ENCODE measurements around the gene RGR. TPM values are rescaled to one million over a fixed set of nuclear protein-coding genes. Genes with fewer than 3 reads are reported as not detected.

Gene RGR
- total RNA-seq, 2 experiments from 2014 or later: not detected

DNA sequence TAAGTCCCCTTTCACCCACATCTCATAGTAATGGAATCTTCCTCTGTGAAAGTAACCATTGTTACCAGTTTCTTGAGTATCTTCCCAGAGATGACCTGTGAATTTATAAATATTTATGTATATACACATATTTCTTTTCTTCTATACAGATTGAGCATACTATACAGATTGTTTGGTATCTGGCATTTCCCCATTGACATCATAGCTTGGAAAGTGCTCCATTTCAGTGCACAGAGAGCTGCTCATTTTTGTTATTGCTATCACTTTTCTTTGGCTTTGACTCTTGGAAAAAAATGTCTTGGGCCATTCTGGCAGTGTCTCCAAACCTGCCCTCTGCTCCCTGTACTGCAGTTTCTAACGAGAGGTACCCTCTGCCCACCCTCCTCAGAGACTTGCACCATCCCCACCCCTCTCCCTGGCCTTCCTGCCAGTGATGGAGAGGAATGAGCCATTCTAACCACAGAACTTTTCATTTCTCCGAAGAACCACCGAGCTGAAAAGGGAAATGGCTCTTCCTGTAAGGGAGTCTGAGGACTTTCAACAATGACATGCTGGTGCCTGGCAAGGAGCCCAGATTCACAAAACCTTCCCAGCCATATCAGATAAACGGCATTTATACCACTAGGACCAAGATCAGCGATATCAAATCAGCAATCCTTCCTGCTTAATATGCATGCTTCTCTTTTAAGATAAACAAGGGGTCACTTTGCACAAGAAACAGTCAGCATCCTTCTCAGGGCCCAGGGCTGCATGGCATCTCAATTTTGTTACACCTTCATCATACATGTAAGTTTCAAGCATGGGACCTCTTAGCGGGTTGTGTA lies 63.8 kb downstream of the RGR start:
- intact Hi-C loops (cut with micrococcal nuclease): loop anchor here (1.0 kb wide), 5 partner anchors 9 to 41 kb away; no protein-coding TSS in a partner anchor
- peaks cover 1% of the 10 kb centered on the region for H3K36me3 Mint-ChIP-seq
- POLR2A ChIA-PET: interaction anchor here (2.2 kb wide), 1 partner anchor 20 kb away, joined by 10 read pairs; the partner anchor contains the start of gene CCSER2
- no peaks in the 10 kb centered on the region for H3K27me3 Mint-ChIP-seq
- H3K4me3 Mint-ChIP-seq: peak overlapping the region; percentile 45
- DNase-seq: peak; percentile 74
- H3K27ac Mint-ChIP-seq: peak overlapping the region; percentile 82
- peaks cover 34% of the 10 kb centered on the region for H3K4me1 Mint-ChIP-seq (ENCODE audit: low read depth)
- CTCF ChIA-PET: interaction anchor here (0.6 to 1.6 kb wide), 5 partner anchors 20 to 232 kb away, joined by 3 to 6 read pairs (median 3); partner anchors contain the start of gene CCSER2
- no peaks in the 10 kb centered on the region for H3K9me3 Mint-ChIP-seq

Other genes with a start within 250 kb of the RGR start
- gene GHITM, start 105.5 kb upstream of the RGR start, total RNA-seq: 100 to 1,000 TPM; 192 to 197 TPM
- not detected for gene GPR15LG, start 71.3 kb upstream of the RGR start, total RNA-seq
- gene CDHR1, start 50.5 kb upstream of the RGR start, total RNA-seq: under 1 TPM; 0.40 to 0.75 TPM
- not detected for gene LRIT2, start 19.5 kb upstream of the RGR start, total RNA-seq
- gene LRIT1, start 3.5 kb upstream of the RGR start, total RNA-seq: not detected
- 10 to 100 TPM; 69.8 to 73.5 TPM for gene CCSER2, start 83.5 kb downstream of the RGR start, total RNA-seq

Data from activated CD4-positive, alpha-beta memory T cell treated with anti-CD3 and anti-CD28 coated beads for 36 hours (primary cell).